ENCODE measurements around the gene INTS3.
"Not testable (repeated sequence)": the region's sequence is repeated elsewhere in the genome, so short reads cannot be mapped to it uniquely, and the experiment has no call there.

INTS3 gene

DNA sequence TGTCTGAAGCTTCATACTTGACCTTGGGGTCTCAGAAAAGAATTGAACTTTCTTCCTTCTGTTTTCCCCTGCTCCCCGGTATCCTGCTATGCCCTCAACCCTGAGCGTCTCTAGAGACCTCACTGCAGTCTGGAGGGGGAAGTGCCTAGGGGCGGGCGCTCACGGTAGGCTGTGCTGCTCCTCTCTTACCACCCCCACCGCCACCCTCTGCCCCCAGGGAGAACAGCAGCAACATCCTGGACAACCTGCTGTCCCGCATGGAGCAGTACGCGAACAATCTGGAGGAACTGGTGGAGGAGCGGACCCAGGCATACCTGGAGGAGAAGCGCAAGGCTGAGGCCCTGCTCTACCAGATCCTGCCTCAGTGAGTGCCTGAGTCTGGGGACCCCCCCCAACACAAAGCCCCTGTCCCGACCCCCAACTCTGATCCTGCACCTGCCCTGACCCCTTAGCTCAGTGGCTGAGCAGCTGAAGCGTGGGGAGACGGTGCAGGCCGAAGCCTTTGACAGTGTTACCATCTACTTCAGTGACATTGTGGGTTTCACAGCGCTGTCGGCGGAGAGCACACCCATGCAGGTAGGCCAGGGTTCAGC, 39.0 kb upstream of the INTS3 start:
- Histone ChIP-seq H3K4me3 (ENCODE audit: low read depth, low read length) (no peak overlapping the region), H3K27me3 (ENCODE audit: control insufficient read depth, insufficient read depth, low read length) (no peaks in the 10 kb centered on the region)

DNA sequence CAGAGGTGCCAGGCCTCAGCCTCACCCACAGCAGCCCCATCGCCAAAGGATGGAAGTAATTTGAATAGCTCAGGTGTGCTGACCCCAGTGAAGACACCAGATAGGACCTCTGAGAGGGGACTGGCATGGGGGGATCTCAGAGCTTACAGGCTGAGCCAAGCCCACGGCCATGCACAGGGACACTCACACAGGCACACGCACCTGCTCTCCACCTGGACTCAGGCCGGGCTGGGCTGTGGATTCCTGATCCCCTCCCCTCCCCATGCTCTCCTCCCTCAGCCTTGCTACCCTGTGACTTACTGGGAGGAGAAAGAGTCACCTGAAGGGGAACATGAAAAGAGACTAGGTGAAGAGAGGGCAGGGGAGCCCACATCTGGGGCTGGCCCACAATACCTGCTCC, 34.4 kb upstream of the INTS3 start:
- no peaks in the 10 kb centered on the region for H3K36me3 ChIP-seq (ENCODE audit: control insufficient read depth, insufficient read depth, low read length)
- H3K9me3 ChIP-seq (ENCODE audit: control insufficient read depth, insufficient read depth, low read length), result no peaks in the 10 kb centered on the region
- H3K9ac ChIP-seq (ENCODE audit: low read depth, low read length), result no peak overlapping the region
- no peak overlapping the region for H3K4me3 ChIP-seq (ENCODE audit: low read depth, low read length)
- H3K4me1 ChIP-seq (ENCODE audit: control insufficient read depth, insufficient read depth, low read length), result peaks cover 12% of the 10 kb centered on the region
- H3K27me3 ChIP-seq (ENCODE audit: control insufficient read depth, insufficient read depth, low read length), result no peaks in the 10 kb centered on the region

More for the DNA sequence above, 39.0 kb upstream of the INTS3 start:
- Histone ChIP-seq H3K36me3 (ENCODE audit: control insufficient read depth, insufficient read depth, low read length) (no peaks in the 10 kb centered on the region), H3K4me1 (ENCODE audit: control insufficient read depth, insufficient read depth, low read length) (no peaks in the 10 kb centered on the region), H3K9me3 (ENCODE audit: control insufficient read depth, insufficient read depth, low read length) (no peaks in the 10 kb centered on the region), H3K9ac (ENCODE audit: low read depth, low read length) (no peak overlapping the region)

GRCh38 chr1:153696741-153697140, 31.1 kb upstream of the INTS3 start:
- Histone ChIP-seq H3K9ac (ENCODE audit: low read depth, low read length) (no peak overlapping the region), H3K9me3 (ENCODE audit: control insufficient read depth, insufficient read depth, low read length) (no peaks in the 10 kb centered on the region), H3K27me3 (ENCODE audit: control insufficient read depth, insufficient read depth, low read length) (no peaks in the 10 kb centered on the region), H3K4me1 (ENCODE audit: control insufficient read depth, insufficient read depth, low read length) (peaks cover 12% of the 10 kb centered on the region), H3K36me3 (ENCODE audit: control insufficient read depth, insufficient read depth, low read length) (no peaks in the 10 kb centered on the region), H3K4me3 (ENCODE audit: low read depth, low read length) (no peak overlapping the region)

DNA sequence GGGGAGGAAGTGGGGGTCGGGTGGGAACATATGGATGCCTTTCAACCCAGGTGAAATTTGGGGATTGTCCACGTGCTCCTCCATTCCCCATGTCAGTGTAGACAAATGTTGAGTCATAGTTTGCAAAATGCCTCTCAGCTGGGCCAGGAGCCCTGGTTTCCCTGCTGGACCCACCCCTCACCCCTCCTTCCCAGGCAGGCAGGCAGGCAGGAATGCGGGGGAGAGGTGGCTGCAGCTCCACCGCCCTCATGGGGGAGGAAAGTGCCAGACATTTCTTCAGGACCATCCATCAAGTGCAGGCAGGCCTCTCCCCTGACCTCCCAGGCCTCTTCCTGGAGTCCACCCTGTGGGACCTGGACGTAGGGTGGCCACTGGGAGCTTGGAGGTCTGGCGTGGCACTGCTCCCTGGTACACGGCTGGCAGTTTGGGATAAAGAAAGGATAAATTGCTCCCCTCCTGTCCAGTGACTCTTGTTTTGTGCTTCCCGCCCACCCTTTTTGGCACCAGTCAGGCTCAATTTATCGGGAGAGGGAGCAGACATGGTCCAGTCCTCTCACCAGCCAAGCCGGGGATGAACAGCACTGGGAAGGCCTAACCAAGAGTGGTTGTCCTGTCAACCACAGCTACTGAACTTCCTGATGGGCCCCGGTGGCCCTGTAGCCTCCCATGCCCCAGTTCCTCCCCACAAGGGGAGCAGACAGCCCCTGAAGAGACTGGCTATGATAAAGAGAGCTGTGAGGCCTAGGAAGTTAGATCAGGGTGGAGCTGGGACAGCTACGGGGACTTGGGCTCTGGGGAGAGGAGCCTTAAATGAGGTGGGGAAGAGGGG, 30.4 kb upstream of the INTS3 start:
- Histone ChIP-seq H3K36me3 (ENCODE audit: control insufficient read depth, insufficient read depth, low read length) (no peaks in the 10 kb centered on the region), H3K4me3 (ENCODE audit: low read depth, low read length) (peak overlapping the region; percentile 59), H3K27me3 (ENCODE audit: control insufficient read depth, insufficient read depth, low read length) (no peaks in the 10 kb centered on the region), H3K9me3 (ENCODE audit: control insufficient read depth, insufficient read depth, low read length) (no peaks in the 10 kb centered on the region), H3K9ac (ENCODE audit: low read depth, low read length) (peak overlapping the region; percentile 74), H3K4me1 (ENCODE audit: control insufficient read depth, insufficient read depth, low read length) (peaks cover 12% of the 10 kb centered on the region)

DNA sequence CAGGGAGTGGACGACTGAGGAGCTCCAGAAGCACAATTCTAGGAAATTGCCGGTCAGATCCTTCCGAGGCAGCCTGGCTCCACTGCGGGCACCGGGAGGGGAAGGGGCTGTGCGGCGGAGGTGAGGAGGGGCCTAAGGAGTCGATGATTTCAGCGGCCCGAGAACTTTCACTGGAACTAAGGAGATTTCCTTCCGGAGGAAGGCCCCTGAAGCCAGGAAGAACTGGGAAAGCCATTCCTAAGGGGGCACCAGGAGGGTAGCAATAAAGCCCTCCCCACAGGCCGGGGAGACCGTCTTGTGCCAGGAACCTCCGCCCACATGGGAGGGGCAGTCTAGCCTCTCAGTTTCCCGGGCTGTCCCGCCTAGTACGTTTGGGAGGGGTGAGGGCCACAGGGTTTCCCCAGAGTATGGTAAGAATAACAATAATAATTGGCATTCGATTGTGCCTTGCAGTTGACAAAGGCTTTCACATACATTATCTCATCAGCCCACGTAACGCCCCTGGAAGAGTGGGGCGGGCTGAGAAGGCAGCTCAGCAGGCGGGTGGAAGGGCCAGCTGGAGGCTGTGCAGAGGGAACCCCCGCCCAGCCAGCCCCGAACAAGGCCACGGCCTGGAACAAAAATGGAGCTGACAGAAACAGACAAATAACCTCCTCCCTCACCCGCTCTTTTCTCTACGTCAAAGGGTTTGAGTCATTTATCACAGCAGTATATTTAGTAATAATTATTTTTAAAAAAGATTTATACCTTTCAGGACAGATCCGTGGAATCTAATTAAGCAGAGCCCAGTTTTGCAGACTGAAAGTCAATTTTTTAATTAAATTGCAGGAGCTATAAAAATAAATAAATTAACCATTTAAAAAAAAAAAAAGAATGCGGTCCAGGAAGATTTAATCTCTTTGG, 29.6 kb upstream of the INTS3 start:
- Histone ChIP-seq H3K36me3 (ENCODE audit: control insufficient read depth, insufficient read depth, low read length) (no peaks in the 10 kb centered on the region), H3K9ac (ENCODE audit: low read depth, low read length) (peak overlapping the region; percentile 74), H3K4me1 (ENCODE audit: control insufficient read depth, insufficient read depth, low read length) (peaks cover 12% of the 10 kb centered on the region), H3K9me3 (ENCODE audit: control insufficient read depth, insufficient read depth, low read length) (no peaks in the 10 kb centered on the region), H3K27me3 (ENCODE audit: control insufficient read depth, insufficient read depth, low read length) (no peaks in the 10 kb centered on the region), H3K4me3 (ENCODE audit: low read depth, low read length) (peak overlapping the region; percentile 59)

DNA sequence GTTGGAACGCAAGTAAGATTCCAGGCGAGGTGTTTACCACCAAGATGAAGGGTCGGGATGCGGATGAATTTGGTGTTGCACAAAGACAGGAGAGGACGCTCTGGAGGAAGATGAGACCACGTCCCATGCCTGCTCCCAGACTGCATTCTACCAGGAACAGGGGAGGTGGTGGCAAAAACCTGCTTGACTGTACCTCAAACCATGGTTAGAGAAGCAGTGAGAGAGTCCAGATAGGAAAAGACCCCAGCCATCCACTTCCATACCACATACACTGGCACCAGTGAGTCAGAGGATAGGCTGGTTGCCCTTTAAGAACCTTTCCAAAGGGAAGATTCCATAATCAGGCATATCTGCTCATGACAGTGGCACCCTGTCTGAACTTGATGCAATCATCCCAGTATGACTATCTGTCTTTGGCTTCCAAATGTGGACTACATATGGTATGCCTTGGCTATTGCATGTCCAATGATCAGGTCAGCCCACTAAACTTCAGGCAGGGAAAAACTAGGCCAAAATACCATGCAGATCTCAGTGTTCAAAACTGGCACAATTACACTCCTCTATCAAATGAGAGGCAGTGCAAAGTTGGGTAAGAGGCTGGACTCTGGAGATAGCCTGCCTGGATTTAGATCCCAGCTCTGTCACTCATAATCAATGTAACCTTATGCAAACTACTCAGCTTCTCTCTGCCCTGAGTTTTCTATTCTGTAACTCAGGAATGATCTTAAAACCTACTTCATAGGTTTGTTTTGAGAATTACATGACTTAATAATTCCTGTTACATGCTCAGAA, 28.7 kb upstream of the INTS3 start:
- H3K9ac ChIP-seq (ENCODE audit: low read depth, low read length), result no peak overlapping the region
- no peaks in the 10 kb centered on the region for H3K27me3 ChIP-seq (ENCODE audit: control insufficient read depth, insufficient read depth, low read length)
- peaks cover 12% of the 10 kb centered on the region for H3K4me1 ChIP-seq (ENCODE audit: control insufficient read depth, insufficient read depth, low read length)
- no peaks in the 10 kb centered on the region for H3K9me3 ChIP-seq (ENCODE audit: control insufficient read depth, insufficient read depth, low read length)
- no peak overlapping the region for H3K4me3 ChIP-seq (ENCODE audit: low read depth, low read length)
- no peaks in the 10 kb centered on the region for H3K36me3 ChIP-seq (ENCODE audit: control insufficient read depth, insufficient read depth, low read length)

GRCh38 chr1:153699768-153700167, 28.1 kb upstream of the INTS3 start:
- Histone ChIP-seq H3K4me3 (ENCODE audit: low read depth, low read length) (no peak overlapping the region), H3K9me3 (ENCODE audit: control insufficient read depth, insufficient read depth, low read length) (no peaks in the 10 kb centered on the region)

GRCh38 chr1:153705484-153705883, 22.4 kb upstream of the INTS3 start:
- Histone ChIP-seq H3K27me3 (ENCODE audit: control insufficient read depth, insufficient read depth, low read length) (no peaks in the 10 kb centered on the region), H3K36me3 (ENCODE audit: control insufficient read depth, insufficient read depth, low read length) (no peaks in the 10 kb centered on the region), H3K4me3 (ENCODE audit: low read depth, low read length) (no peak overlapping the region)

More at GRCh38 chr1:153699768-153700167, 28.1 kb upstream of the INTS3 start:
- Histone ChIP-seq H3K4me1 (ENCODE audit: control insufficient read depth, insufficient read depth, low read length) (peaks cover 12% of the 10 kb centered on the region), H3K36me3 (ENCODE audit: control insufficient read depth, insufficient read depth, low read length) (no peaks in the 10 kb centered on the region), H3K9ac (ENCODE audit: low read depth, low read length) (no peak overlapping the region), H3K27me3 (ENCODE audit: control insufficient read depth, insufficient read depth, low read length) (no peaks in the 10 kb centered on the region)

GRCh38 chr1:153711026-153711425, 16.8 kb upstream of the INTS3 start:
- no peaks in the 10 kb centered on the region for H3K4me1 ChIP-seq (ENCODE audit: control insufficient read depth, insufficient read depth, low read length)
- H3K36me3 ChIP-seq (ENCODE audit: control insufficient read depth, insufficient read depth, low read length), result no peaks in the 10 kb centered on the region
- H3K4me3 ChIP-seq (ENCODE audit: low read depth, low read length), result no peak overlapping the region
- no peaks in the 10 kb centered on the region for H3K27me3 ChIP-seq (ENCODE audit: control insufficient read depth, insufficient read depth, low read length)
- H3K9me3 ChIP-seq (ENCODE audit: control insufficient read depth, insufficient read depth, low read length), result no peaks in the 10 kb centered on the region
- no peak overlapping the region for H3K9ac ChIP-seq (ENCODE audit: low read depth, low read length)

More at GRCh38 chr1:153705484-153705883, 22.4 kb upstream of the INTS3 start:
- H3K9ac ChIP-seq (ENCODE audit: low read depth, low read length), result no peak overlapping the region
- H3K4me1 ChIP-seq (ENCODE audit: control insufficient read depth, insufficient read depth, low read length), result no peaks in the 10 kb centered on the region
- no peaks in the 10 kb centered on the region for H3K9me3 ChIP-seq (ENCODE audit: control insufficient read depth, insufficient read depth, low read length)

DNA sequence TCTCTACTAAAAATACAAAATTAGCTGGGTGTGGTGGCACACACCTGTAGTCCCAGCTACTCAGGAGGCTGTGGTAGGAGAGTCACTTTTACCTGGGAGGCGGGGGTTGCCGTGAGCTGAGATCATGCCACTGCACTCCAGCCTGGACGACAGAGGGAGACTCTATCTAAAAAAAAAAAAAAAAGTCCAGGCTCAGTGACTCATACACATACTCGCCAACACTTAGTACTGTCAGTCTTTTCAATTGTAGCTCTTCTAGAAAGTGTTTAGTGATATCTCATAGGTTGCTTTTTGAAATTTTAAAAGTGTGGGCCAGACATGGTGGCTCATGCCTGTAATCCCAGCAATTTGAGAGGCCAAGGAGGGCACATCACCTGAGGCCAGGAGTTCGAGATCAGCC, 11.6 kb upstream of the INTS3 start:
- H3K27me3 ChIP-seq (ENCODE audit: control insufficient read depth, insufficient read depth, low read length); H3K4me3 ChIP-seq (ENCODE audit: low read depth, low read length); H3K9me3 ChIP-seq (ENCODE audit: control insufficient read depth, insufficient read depth, low read length); H3K4me1 ChIP-seq (ENCODE audit: control insufficient read depth, insufficient read depth, low read length); H3K36me3 ChIP-seq (ENCODE audit: control insufficient read depth, insufficient read depth, low read length); H3K9ac ChIP-seq (ENCODE audit: low read depth, low read length): not testable (repeated sequence)

DNA sequence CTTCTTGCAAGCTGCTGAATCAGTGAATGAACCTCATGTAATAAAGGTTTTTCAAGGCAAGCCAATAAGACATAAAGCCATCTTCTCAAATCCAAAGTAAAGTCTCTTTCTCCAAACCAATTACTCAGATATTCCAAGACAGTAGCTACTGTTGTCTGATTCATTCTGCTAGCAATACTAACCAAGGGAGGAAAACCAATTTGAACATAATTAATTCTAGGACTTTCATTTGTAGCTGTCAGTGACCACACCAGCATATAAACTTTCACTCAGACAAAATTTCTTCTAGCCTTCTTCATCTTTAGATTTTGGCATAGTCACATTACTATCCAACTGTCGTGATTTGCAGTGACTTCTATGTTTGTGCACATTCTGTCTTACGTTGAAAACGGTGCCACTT, 10.5 kb upstream of the INTS3 start:
- no peaks in the 10 kb centered on the region for H3K27me3 ChIP-seq (ENCODE audit: control insufficient read depth, insufficient read depth, low read length)
- no peak overlapping the region for H3K9ac ChIP-seq (ENCODE audit: low read depth, low read length)
- H3K4me1 ChIP-seq (ENCODE audit: control insufficient read depth, insufficient read depth, low read length), result no peaks in the 10 kb centered on the region
- H3K9me3 ChIP-seq (ENCODE audit: control insufficient read depth, insufficient read depth, low read length), result no peaks in the 10 kb centered on the region
- H3K4me3 ChIP-seq (ENCODE audit: low read depth, low read length), result no peak overlapping the region
- no peaks in the 10 kb centered on the region for H3K36me3 ChIP-seq (ENCODE audit: control insufficient read depth, insufficient read depth, low read length)
